GM23338 (cell line): ENCODE results near the gene SEC63.

ENCODE experiments used
- CREB1 ChIP-seq: fragments of 250-450 bp; sonication (Bioruptor Pico); IDR thresholded peaks from 2 replicates; pipeline ENCODE4 v1.5.0; 2020; ENCODE audit warnings: low read depth, mild to moderate bottlenecking, moderate library complexity
- CTCF ChIP-seq, 2 experiments: fragments of 200-600 bp in 1 of 2; sonication (generic) in 1 of 2; conservative IDR thresholded peaks; 2 replicates each; pipeline versions ENCODE4 v1.5.1 to v1.6.1; 2016 to 2017; ENCODE audit warnings: antibody characterized with exemption in 2 of 2, low read depth in 2 of 2, mild to moderate bottlenecking in 2 of 2, moderate library complexity in 1 of 2
- EZH2 ChIP-seq: fragments of 200-600 bp; sonication (generic); IDR thresholded peaks from one replicate; pipeline ENCODE4 v1.8.0; 2017; ENCODE audit warnings: antibody characterized with exemption, mild to moderate bottlenecking, low read depth; ENCODE audit not compliant: unreplicated experiment
- EZH2phosphoT487 ChIP-seq: fragments of 200-600 bp; sonication (generic); IDR thresholded peaks from one replicate; pipeline ENCODE4 v1.8.1; 2018; ENCODE audit warnings: antibody characterized with exemption; ENCODE audit not compliant: unreplicated experiment
- JUNB ChIP-seq: IDR thresholded peaks from one replicate; pipeline ENCODE4 v1.6.1; 2016; ENCODE audit warnings: antibody characterized with exemption; ENCODE audit not compliant: unreplicated experiment
- POLR2AphosphoS5 ChIP-seq: IDR thresholded peaks from 2 replicates; pipeline ENCODE4 v1.6.1; 2016; ENCODE audit warnings: antibody characterized with exemption, low read depth
- REST ChIP-seq: IDR thresholded peaks from one replicate; pipeline ENCODE4 v1.6.1; 2018; ENCODE audit warnings: antibody characterized with exemption; ENCODE audit not compliant: unreplicated experiment
- STAT1 ChIP-seq: IDR thresholded peaks from one replicate; pipeline ENCODE4 v1.6.1; 2016; ENCODE audit warnings: antibody characterized with exemption; ENCODE audit not compliant: unreplicated experiment
- ZNF114 ChIP-seq: fragments of 250-450 bp; sonication (Bioruptor Pico); IDR thresholded peaks from 2 replicates; pipeline ENCODE4 v1.5.0; 2020; ENCODE audit warnings: mild to moderate bottlenecking, moderate library complexity

GRCh38 chr6:107911692-107912091, 46.3 kb downstream of the SEC63 start:
- TF ChIP-seq REST (no peak), CTCF (conservative IDR thresholded peaks at IDR 0.05; ENCODE audit: low read depth in 2 of 2) (no peak), EZH2 (no peak), EZH2phosphoT487 (no peak), POLR2AphosphoS5 (no peak), ZNF114 (CRISPR knock-in tag) (no peak), CREB1 (no peak), JUNB (no peak), STAT1 (no peak)
